ENCODE results near the gene NENF. TPM values are rescaled to one million over a fixed set of nuclear protein-coding genes. Genes with fewer than 3 reads are reported as not detected.

The NENF gene
- total RNA-seq, 8 experiments from 2014 or later, result 23.2 to 73.6 (median 33.0) TPM

GRCh38 chr1:212413902-212414327 is 18.8 kb upstream of the NENF start:
- 0 to 73% (median 9%) methylated on average over 2 to 17 of the region's 21 CpGs for WGBS, 10 experiments
- in situ Hi-C loops (cut with MboI; ENCODE audit: low pct_unique_long_range_greater_than_20kb in 2 of 9, low sequenced_read_pairs in 9 of 9, unreplicated experiment in 9 of 9), result no loop called here
- peaks cover 14 to 23% of the 10 kb centered on the region in 2 donors for H3K4me1 ChIP-seq (replicated peaks in 1 of 2)
- ATAC-seq (replicated peaks in 6 of 8), result peak in 6 of 8 experiments; percentile 0 to 67 (median 14)
- H3K27ac ChIP-seq, result no peak overlapping the region
- peak overlapping the region; percentile 76 to 97 (median 85) for H3K4me3 ChIP-seq

- 0 to 13% (median 1%) methylated on average over 1 to 40 of the region's 74 CpGs; no CpG with 5 or more reads in 3 of the 10 experiments for WGBS, 10 experiments
- H3K4me1 ChIP-seq (replicated peaks in 1 of 2), result peaks cover 14 to 23% of the 10 kb centered on the region in 2 donors
- no peak within 1 kb of the TSS for H3K27ac ChIP-seq
- in situ Hi-C loops (cut with MboI; ENCODE audit: low pct_unique_long_range_greater_than_20kb in 2 of 9, low sequenced_read_pairs in 9 of 9, unreplicated experiment in 9 of 9), result no loop called here
- peak; percentile 87 to 97 (median 94) for ATAC-seq (replicated peaks in 6 of 8)
- peak within 1 kb of the TSS; percentile 76 to 97 (median 85) for H3K4me3 ChIP-seq
These were observed 18.2 kb upstream of the NENF start, which contains the start of gene PACC1 for GRCh38 chr1:212414328-212415106. PACC1 (minus strand) TSS chr1:212414886; CDS start chr1:212414757, 129 bp downstream.

- WGBS, 10 experiments, result 62 to 93% (median 79%) methylated on average over 2 to 13 of the region's 13 CpGs
- in situ Hi-C loops (cut with MboI; ENCODE audit: low pct_unique_long_range_greater_than_20kb in 2 of 9, low sequenced_read_pairs in 9 of 9, unreplicated experiment in 9 of 9), result no loop called here
These were observed 17.4 kb upstream of the NENF start for GRCh38 chr1:212415107-212415841.

GRCh38 chr1:212421165-212421564 is 11.6 kb upstream of the NENF start:
- in situ Hi-C loops (cut with MboI; ENCODE audit: low pct_unique_long_range_greater_than_20kb in 2 of 9, low sequenced_read_pairs in 9 of 9, unreplicated experiment in 9 of 9), result no loop called here
- WGBS, 10 experiments, result 0 to 100% (median 82%) methylated on average over 1 to 2 of the region's 2 CpGs; no CpG with 5 or more reads in 3 of the 10 experiments
- H3K4me1 ChIP-seq (replicated peaks in 1 of 2), result peaks cover 0 to 5% of the 10 kb centered on the region in 2 donors
- ATAC-seq (replicated peaks in 6 of 8), result peak in 4 of 8 experiments; percentile 12 to 63 (median 62)
- no peak overlapping the region for H3K27ac ChIP-seq
- no peak overlapping the region for H3K4me3 ChIP-seq

More at GRCh38 chr1:212415107-212415841, 17.4 kb upstream of the NENF start:
- H3K4me1 ChIP-seq (replicated peaks in 1 of 2), result peaks cover 14 to 23% of the 10 kb centered on the region in 2 donors
- peak overlapping the region in 4 of 5 donors; percentile 76 to 97 (median 88) for H3K4me3 ChIP-seq
- no peak overlapping the region for H3K27ac ChIP-seq
- no peak for ATAC-seq (replicated peaks in 6 of 8)

GRCh38 chr1:212423879-212424278 is 8.8 kb upstream of the NENF start:
- in situ Hi-C loops (cut with MboI; ENCODE audit: low pct_unique_long_range_greater_than_20kb in 2 of 9, low sequenced_read_pairs in 9 of 9, unreplicated experiment in 9 of 9), result no loop called here
- WGBS, 10 experiments, result 20 to 90% (median 71%) methylated on average over 1 to 3 of the region's 3 CpGs
- no peaks in the 10 kb centered on the region for H3K4me1 ChIP-seq (replicated peaks in 1 of 2)
- ATAC-seq (replicated peaks in 6 of 8), result no peak
- H3K4me3 ChIP-seq, result no peak overlapping the region
- no peak overlapping the region for H3K27ac ChIP-seq

- H3K4me3 ChIP-seq, result no peak overlapping the region
- no peak for ATAC-seq (replicated peaks in 6 of 8)
- in situ Hi-C loops (cut with MboI; ENCODE audit: low pct_unique_long_range_greater_than_20kb in 2 of 9, low sequenced_read_pairs in 9 of 9, unreplicated experiment in 9 of 9), result loop anchor here in 1 of 9 experiments (25.0 kb wide), 1 partner anchor 741 kb away; the partner anchor contains the start of gene NEK2
- no peak overlapping the region for H3K27ac ChIP-seq
- 0 to 87% (median 73%) methylated on average over 1 to 5 of the region's 5 CpGs for WGBS, 10 experiments
- H3K4me1 ChIP-seq (replicated peaks in 1 of 2), result peaks cover 0 to under 1% of the 10 kb centered on the region in 2 donors
These were observed 4.2 kb upstream of the NENF start for GRCh38 chr1:212428496-212428895.

- in situ Hi-C loops (cut with MboI; ENCODE audit: low pct_unique_long_range_greater_than_20kb in 2 of 9, low sequenced_read_pairs in 9 of 9, unreplicated experiment in 9 of 9), result loop anchor here in 1 of 9 experiments (25.0 kb wide), 1 partner anchor 743 kb away; the partner anchor contains the start of gene NEK2
- peak in 1 of 8 experiments; percentile 5 for ATAC-seq (replicated peaks in 6 of 8)
- no peak overlapping the region for H3K4me3 ChIP-seq
- H3K4me1 ChIP-seq (replicated peaks in 1 of 2), result peaks cover 0 to 8% of the 10 kb centered on the region in 2 donors
- no peak overlapping the region for H3K27ac ChIP-seq
- 0 to 100% (median 82%) methylated on average over 1 to 2 of the region's 2 CpGs for WGBS, 10 experiments
These were observed 2.3 kb upstream of the NENF start for GRCh38 chr1:212430416-212430815.

- H3K27ac ChIP-seq, result no peak overlapping the region
- 88 to 100% (median 95%) methylated on average over 1 to 3 of the region's 3 CpGs; no CpG with 5 or more reads in 2 of the 10 experiments for WGBS, 10 experiments
- in situ Hi-C loops (cut with MboI; ENCODE audit: low pct_unique_long_range_greater_than_20kb in 2 of 9, low sequenced_read_pairs in 9 of 9, unreplicated experiment in 9 of 9), result loop anchor here in 1 of 9 experiments (25.0 kb wide), 1 partner anchor 744 kb away; the partner anchor contains the start of gene NEK2
- H3K4me1 ChIP-seq (replicated peaks in 1 of 2), result peaks cover 0 to 8% of the 10 kb centered on the region in 2 donors
- no peak overlapping the region for H3K4me3 ChIP-seq
- ATAC-seq (replicated peaks in 6 of 8), result no peak
These were observed 1.7 kb upstream of the NENF start for GRCh38 chr1:212430955-212431394.

GRCh38 chr1:212431644-212432043 is 1.1 kb upstream of the NENF start:
- no peak for ATAC-seq (replicated peaks in 6 of 8)
- 55 to 100% (median 87%) methylated on average over 1 to 9 of the region's 9 CpGs; no CpG with 5 or more reads in 2 of the 10 experiments for WGBS, 10 experiments
- Histone ChIP-seq H3K27ac (no peak overlapping the region), H3K4me3 (no peak overlapping the region), H3K4me1 (replicated peaks in 1 of 2) (peaks cover 0 to 8% of the 10 kb centered on the region in 2 donors)
- in situ Hi-C loops (cut with MboI; ENCODE audit: low pct_unique_long_range_greater_than_20kb in 2 of 9, low sequenced_read_pairs in 9 of 9, unreplicated experiment in 9 of 9), result loop anchor here in 1 of 9 experiments (25.0 kb wide), 1 partner anchor 744 kb away; the partner anchor contains the start of gene NEK2

- 8 to 100% (median 61%) methylated on average over 1 to 5 of the region's 5 CpGs for WGBS, 10 experiments
- H3K4me1 ChIP-seq (replicated peaks in 1 of 2), result peaks cover 0 to 8% of the 10 kb centered on the region in 2 donors
- peak overlapping the region; percentile 57 to 69 (median 67) for H3K4me3 ChIP-seq
- H3K27ac ChIP-seq, result no peak overlapping the region
- ATAC-seq (replicated peaks in 6 of 8), result peak in 1 of 8 experiments; percentile 3
- in situ Hi-C loops (cut with MboI; ENCODE audit: low pct_unique_long_range_greater_than_20kb in 2 of 9, low sequenced_read_pairs in 9 of 9, unreplicated experiment in 9 of 9), result loop anchor here in 1 of 9 experiments (25.0 kb wide), 1 partner anchor 745 kb away; the partner anchor contains the start of gene NEK2
These were observed 454 bp upstream of the NENF start for GRCh38 chr1:212432272-212432660.

GRCh38 chr1:212433577-212434462 is 1.1 kb downstream of the NENF start:
- no peak overlapping the region for H3K27ac ChIP-seq
- 26 to 100% (median 63%) methylated on average over 1 to 8 of the region's 17 CpGs; no CpG with 5 or more reads in 2 of the 10 experiments for WGBS, 10 experiments

More at GRCh38 chr1:212433577-212434462, 1.1 kb downstream of the NENF start:
- no peak for ATAC-seq (replicated peaks in 6 of 8)
- Histone ChIP-seq H3K4me3 (peak overlapping the region; percentile 57 to 69 (median 67)), H3K4me1 (replicated peaks in 1 of 2) (peaks cover 0 to 8% of the 10 kb centered on the region in 2 donors)
- in situ Hi-C loops (cut with MboI; ENCODE audit: low pct_unique_long_range_greater_than_20kb in 2 of 9, low sequenced_read_pairs in 9 of 9, unreplicated experiment in 9 of 9), result loop anchor here in 1 of 9 experiments (25.0 kb wide), 1 partner anchor 747 kb away; the partner anchor contains the start of gene NEK2
